GM18505 (cell line): ENCODE measurements around the gene TAL1.

Source experiments
- ATAC-seq: cut with Tn5 transposase; IDR thresholded peaks from one replicate; pipeline ENCODE4 v1.9.1; 2021; ENCODE audit not compliant: unreplicated experiment
- POLR2A ChIP-seq: IDR thresholded peaks from 4 replicates; pipeline ENCODE4 v1.6.1; 2011; ENCODE audit warnings: borderline replicate concordance; ENCODE audit not compliant: insufficient read depth, insufficient read length; ENCODE audit errors: extremely low read depth

Gene TAL1

GRCh38 chr1:47235241-47235681, 3.2 kb upstream of the TAL1 start:
- TF ChIP-seq POLR2A = no peak
- no peak for ATAC-seq

- ATAC-seq = no peak
- TF ChIP-seq POLR2A = no peak
Observed at GRCh38 chr1:47233186-47233585, 1.2 kb upstream of the TAL1 start.

DNA sequence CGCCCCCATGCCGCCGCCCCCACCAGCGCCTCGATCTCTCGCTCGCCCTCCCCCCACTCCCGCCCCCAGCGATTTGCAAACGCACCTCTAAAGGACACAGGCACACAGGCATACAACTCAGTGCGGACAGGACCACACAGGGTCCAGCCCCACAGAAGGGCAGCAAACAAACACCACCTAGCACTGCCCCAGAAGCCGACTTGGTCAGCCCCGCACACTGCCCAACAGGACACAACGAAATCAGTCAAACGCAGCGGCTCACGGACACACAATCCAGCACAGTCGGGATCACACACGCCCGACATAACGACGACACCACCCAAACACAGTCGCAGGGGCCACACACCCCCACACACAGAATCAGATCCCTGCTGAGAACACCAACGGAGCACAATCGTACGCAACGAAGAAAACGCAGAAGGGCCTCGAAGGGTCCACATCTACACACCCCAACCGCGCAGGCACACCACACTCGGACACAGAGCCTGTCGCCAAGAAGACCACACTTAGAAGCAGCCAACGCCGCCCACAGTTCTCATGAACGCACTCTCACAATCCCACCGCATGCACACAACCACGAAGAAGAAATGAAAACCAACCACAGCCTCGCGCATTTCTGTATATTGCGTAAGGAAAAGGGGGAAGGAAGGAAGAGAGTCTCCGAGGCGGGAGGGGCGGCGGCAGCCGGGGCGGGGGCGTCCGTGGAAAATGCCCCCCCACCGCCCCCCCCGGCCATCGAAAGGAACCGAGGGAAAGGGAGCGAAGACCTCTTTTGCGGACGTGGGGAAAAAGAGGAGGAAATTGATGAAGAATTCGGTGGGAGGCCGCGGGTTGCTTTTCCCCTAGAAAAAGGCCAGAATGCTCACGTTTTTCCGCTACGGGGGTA, 481 bp downstream of the TAL1 start:
- no peak for ATAC-seq
- TF ChIP-seq POLR2A = no peak

- no peak for TF ChIP-seq POLR2A
- no peak for ATAC-seq
Observed at GRCh38 chr1:47230692-47231300, 1.2 kb downstream of the TAL1 start.

DNA sequence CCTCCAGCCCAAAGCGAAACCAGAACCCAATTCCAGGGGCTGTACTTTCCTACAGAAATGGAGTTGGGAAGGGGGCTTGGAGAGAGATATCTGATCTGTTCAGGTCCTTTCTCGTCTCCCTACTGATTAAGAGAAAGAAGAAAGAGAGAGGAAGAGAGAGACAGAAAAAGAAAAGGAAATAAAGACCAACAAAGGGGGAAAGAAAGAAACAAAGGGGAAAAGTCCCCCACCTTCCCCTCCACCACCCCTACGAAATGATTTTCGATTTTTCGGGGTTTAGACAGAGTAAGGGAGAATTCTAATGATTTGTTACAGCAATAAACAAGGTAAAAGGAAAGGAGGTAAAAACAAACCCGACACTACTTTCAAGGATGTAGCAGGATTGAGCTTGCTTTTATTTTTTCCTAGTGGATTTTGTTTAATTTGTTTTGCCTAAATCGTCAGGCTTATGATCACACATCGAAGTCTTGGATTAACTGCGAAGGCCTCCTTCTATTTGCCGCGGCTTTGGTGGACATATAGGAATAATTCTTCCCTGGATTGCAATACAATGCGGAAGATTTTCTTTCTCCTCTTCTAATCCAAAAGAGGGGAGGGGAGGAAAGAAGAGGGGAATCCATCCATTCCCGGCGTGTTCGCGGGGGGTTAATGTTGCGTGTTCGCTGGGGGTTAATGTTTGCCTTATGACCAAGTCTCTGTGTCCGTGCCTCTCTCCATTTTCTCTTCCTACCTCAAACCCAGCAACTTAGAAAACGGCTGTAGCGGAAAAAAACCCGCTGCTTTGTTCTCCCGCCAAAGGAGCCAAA, 1.9 kb downstream of the TAL1 start:
- ATAC-seq = no peak
- TF ChIP-seq POLR2A = no peak

- TF ChIP-seq POLR2A = no peak
- ATAC-seq = no peak
Observed at GRCh38 chr1:47229031-47229885, 2.8 kb downstream of the TAL1 start.

DNA sequence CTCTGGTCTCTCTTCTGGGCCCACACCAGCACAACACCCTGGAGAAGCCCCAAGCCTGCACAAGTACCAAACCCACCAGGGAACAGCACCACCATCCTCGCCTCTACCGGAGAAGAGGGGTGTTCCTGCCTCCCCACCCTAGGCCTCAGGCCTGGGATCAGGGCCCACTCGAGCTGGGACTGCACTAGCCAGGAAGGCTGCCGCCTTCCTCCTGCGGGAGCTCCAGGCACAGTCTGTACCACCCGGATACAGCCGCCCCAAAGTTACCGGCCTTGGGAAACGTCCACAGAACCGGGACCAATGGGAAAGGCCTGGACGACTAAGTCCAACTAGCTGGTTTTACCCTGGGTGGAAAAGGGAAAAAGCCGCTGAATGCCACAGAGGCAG, 3.4 kb downstream of the TAL1 start:
- ATAC-seq = no peak

DNA sequence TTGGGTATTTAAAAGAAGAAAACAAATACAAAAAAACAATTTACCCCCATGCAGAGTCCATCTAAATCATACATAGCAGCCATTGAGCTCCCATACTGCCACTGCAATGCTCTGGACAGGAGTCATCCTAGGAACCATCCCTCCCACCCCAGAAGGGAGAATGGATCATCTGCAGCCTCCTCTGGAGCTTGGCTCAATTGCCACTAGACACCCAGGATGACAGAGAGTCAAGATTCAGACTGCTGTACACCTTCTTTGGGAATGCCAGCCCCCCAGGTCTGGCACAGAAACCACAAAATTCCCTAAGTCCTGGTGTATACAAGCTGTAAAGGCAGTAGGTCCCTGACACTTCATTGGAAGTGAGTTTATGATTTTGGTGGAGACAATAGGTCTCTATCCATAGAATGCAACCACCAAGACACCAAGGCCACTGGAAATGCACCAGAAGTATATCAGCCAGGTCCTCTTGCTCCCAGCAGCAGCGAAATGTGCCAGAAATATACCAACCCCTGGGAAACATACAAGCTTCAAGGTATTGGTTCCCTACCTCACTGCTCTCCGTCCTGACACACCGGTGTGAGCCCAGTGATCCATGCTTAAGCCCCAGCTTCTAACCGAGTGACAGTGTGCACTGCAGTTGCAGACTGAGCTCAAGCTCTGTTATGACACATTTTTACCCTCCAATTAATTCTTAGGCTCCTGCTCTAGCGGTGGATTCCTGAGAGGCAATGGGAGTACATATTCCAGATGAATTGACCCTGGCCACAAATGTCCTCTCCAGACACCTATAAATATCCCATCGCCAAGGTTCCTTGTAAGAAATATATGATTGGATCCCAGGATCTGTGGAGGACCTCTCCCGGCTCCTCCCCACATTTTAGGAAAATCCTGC, 4.4 kb downstream of the TAL1 start:
- no peak for ATAC-seq
- no peak for TF ChIP-seq POLR2A

More for the DNA sequence above, 3.4 kb downstream of the TAL1 start:
- TF ChIP-seq POLR2A = no peak

DNA sequence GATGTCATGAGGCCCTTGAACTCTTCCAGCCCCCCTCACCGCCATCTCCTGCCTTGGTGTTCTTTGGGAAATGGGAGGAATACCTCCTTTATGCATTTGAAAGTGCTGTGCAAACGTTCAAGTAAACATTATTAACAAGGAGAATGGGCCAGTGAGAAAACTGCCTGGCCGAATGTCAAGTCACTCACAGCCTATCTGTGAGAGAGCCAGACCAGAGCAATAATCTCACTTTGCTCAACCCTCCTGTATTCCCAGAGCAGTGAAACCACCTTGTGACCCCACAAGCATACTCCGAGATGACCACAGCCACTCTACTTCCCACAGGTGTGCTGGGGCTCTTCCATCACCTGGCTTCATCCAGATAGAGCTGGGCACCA, 5.2 kb downstream of the TAL1 start:
- no peak for TF ChIP-seq POLR2A
- no peak for ATAC-seq

DNA sequence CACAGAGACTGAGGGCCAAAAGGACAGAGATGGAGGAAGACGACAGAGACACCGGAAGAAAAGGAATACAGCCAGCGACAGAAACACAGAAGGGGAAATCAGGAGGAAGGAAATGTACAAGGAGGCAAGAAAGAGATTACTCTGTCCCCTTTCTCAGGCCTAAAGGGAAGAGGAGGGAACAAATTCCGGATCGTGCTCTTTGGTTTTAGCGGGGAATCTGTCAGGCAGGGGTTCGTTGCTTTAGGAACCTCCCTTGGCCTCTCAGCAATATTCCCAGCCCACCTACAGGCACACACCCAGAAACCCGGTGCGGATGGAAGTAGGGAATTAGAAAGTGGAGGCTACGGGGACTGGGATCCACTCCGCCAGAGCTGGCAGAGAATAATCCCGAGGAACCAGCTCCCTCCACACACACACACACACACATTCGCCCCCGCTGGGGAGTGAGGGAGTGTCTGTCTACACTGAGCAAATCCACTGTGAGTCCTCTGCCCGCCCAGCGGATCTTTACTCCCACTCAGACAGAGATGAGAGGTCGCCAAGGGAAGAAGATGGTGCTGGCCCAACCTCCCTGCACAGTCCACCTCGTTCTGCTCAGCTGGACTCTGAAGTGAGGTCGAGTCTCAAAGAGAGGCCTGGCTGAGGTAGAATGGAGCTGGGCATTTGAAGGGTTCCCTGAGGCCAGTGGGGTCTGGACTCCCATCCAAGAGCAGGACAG, 5.7 kb downstream of the TAL1 start:
- TF ChIP-seq POLR2A = no peak
- no peak for ATAC-seq

DNA sequence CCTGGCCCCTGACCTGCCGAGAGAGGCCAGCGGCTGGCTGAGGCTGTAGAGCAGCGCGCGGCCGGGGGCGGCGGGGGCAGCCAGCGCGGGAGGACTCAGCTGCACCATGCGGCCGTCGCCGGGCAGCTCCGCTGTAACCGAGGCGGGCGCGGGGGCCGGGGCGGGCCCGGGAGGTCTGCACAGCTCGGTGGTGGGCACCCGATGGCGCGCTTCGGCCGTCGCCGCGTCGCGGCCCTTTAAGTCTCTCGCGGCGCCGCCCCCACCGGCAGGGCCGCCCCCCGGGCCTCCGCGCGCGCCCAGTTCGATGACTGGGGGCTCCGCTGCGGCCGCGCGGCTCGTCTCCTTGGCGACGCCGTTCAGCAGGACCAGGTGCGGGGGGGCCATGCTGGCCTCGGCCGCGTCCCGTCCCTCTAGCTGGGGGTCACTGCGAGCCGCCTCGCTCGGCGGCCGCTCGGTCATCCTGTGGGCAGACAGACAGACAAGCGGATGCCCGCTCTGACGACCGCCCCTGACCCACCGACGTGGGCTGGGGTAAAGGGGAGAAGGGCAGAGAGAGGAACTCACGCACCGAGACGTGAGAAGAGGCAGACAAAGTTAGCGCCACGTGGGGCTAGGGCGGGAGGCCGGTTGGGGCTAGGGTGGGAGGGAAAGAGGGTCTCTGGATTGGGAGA, 6.5 kb downstream of the TAL1 start:
- TF ChIP-seq POLR2A = no peak
- no peak for ATAC-seq

- TF ChIP-seq POLR2A = no peak
- ATAC-seq = no peak
Observed at GRCh38 chr1:47224676-47225399, 7.2 kb downstream of the TAL1 start.
